IMR-90 (cell line): ENCODE measurements around the gene CALD1. TPM values are rescaled to one million over a fixed set of nuclear protein-coding genes. Genes with fewer than 3 reads are reported as not detected.

Source experiments
- ATAC-seq: fragments of 200-7000 bp; cut with Tn5 transposase; 2 replicates; pipeline ENCODE4 v1.9.1; 2020; ENCODE audit warnings: low read depth, mild to moderate bottlenecking, moderate library complexity
- BruUV-seq: library from RNA; stranded (reverse); fragments of 400-500 nt; replicated peaks from 2 replicates; lab custom pipeline; 2021; lab: Mats Ljungman, UMichigan
- CTCF ChIA-PET: fragments of 300-600 bp; formaldehyde crosslinking; extraction: SDS; loops from one replicate; lab custom pipeline; 2021; ENCODE audit warnings: antibody characterized with exemption; lab: Yijun Ruan, JAX
- POLR2A ChIA-PET: fragments of 300-600 bp; sonication (Branson Sonifier 250); formaldehyde crosslinking; loops from one replicate; lab custom pipeline; 2022; ENCODE audit warnings: antibody characterized with exemption; ENCODE audit not compliant: unreplicated experiment; lab: Charles Lee
- DNase-seq: peaks from one replicate; pipeline ENCODE4 v3.0.0; 2013
- H2AFZ ChIP-seq: replicated peaks from 2 replicates; pipeline ENCODE3; 2013; ENCODE audit warnings: low read length, mild to moderate bottlenecking; ENCODE audit not compliant: poor library complexity
- H2AK5ac ChIP-seq: 2 replicates; pipeline ENCODE4 v1.6.1; 2013; ENCODE audit warnings: low read depth, low read length, inconsistent platforms
- H2AK9ac ChIP-seq: replicated peaks from 2 replicates; pipeline ENCODE3; 2013; ENCODE audit warnings: mild to moderate bottlenecking, low read depth, low read length, moderate library complexity; ENCODE audit not compliant: poor library complexity
- H2BK120ac ChIP-seq: 2 replicates; pipeline ENCODE4 v1.6.1; 2013; ENCODE audit warnings: low read depth, low read length, inconsistent platforms
- H2BK15ac ChIP-seq: 3 replicates; pipeline ENCODE4 v1.6.1; 2013; ENCODE audit warnings: low read depth, low read length, inconsistent platforms
- H2BK20ac ChIP-seq: 2 replicates; pipeline ENCODE4 v1.6.1; 2013; ENCODE audit warnings: low read depth, mild to moderate bottlenecking, inconsistent platforms, low read length, moderate library complexity
- H2BK5ac ChIP-seq: 2 replicates; pipeline ENCODE4 v1.6.1; 2013; ENCODE audit warnings: mild to moderate bottlenecking, low read depth, low read length, inconsistent platforms; ENCODE audit not compliant: poor library complexity, severe bottlenecking
- H3K14ac ChIP-seq: replicated peaks from 2 replicates; pipeline ENCODE4 v1.6.1; 2013; ENCODE audit warnings: low read depth, low read length, inconsistent platforms
- H3K18ac ChIP-seq: 2 replicates; pipeline ENCODE4 v1.6.1; 2013; ENCODE audit warnings: low read depth, low read length, control low read depth
- H3K23ac ChIP-seq: 2 replicates; pipeline ENCODE4 v1.6.1; 2013; ENCODE audit warnings: low read depth, low read length, inconsistent platforms
- H3K27ac ChIP-seq: 2 replicates; pipeline ENCODE4 v1.5.1; 2013; ENCODE audit warnings: mild to moderate bottlenecking, control low read depth, low read length; ENCODE audit not compliant: insufficient read depth
- H3K27me3 ChIP-seq: 2 replicates; pipeline ENCODE4 v1.6.1; 2013; ENCODE audit warnings: low read length; ENCODE audit not compliant: control insufficient read depth, insufficient read depth
- H3K36me3 ChIP-seq: 2 replicates; pipeline ENCODE4 v1.6.1; 2013; ENCODE audit warnings: low read length, mixed read lengths; ENCODE audit not compliant: control insufficient read depth, insufficient read depth
- H3K4ac ChIP-seq: 2 replicates; pipeline ENCODE4 v1.6.1; 2013; ENCODE audit warnings: low read depth, low read length, inconsistent platforms
- H3K4me1 ChIP-seq: 2 replicates; pipeline ENCODE4 v1.6.1; 2013; ENCODE audit warnings: low read length, mixed read lengths; ENCODE audit not compliant: control insufficient read depth, insufficient read depth
- H3K4me2 ChIP-seq: 2 replicates; pipeline ENCODE4 v1.6.1; 2013; ENCODE audit warnings: low read depth, mild to moderate bottlenecking, control low read depth, low read length, moderate library complexity
- H3K4me3 ChIP-seq: 2 replicates; pipeline ENCODE4 v1.5.1; 2013; ENCODE audit warnings: low read depth, mild to moderate bottlenecking, control low read depth, low read length, moderate library complexity; ENCODE audit not compliant: insufficient read depth
- H3K56ac ChIP-seq: 2 replicates; pipeline ENCODE4 v1.6.1; 2013; ENCODE audit warnings: low read length, inconsistent platforms; ENCODE audit not compliant: insufficient read depth; ENCODE audit errors: extremely low read depth
- H3K79me1 ChIP-seq, 2 experiments: 2 replicates each; pipeline ENCODE4 v1.6.1; 2013; ENCODE audit warnings: low read length in 2 of 2, inconsistent platforms in 1 of 2, low read depth in 1 of 2
- H3K9ac ChIP-seq: 2 replicates; pipeline ENCODE4 v1.6.1; 2013; ENCODE audit warnings: low read depth, low read length, control low read depth
- H3K9me1 ChIP-seq: 2 replicates; pipeline ENCODE4 v1.6.1; 2013; ENCODE audit warnings: low read length, inconsistent platforms; ENCODE audit not compliant: insufficient read depth
- H3K9me3 ChIP-seq: 2 replicates; pipeline ENCODE4 v1.6.1; 2013; ENCODE audit warnings: low read length; ENCODE audit not compliant: control insufficient read depth, insufficient read depth
- H4K20me1 ChIP-seq: 2 replicates; pipeline ENCODE4 v1.6.1; 2013; ENCODE audit warnings: low read length, inconsistent platforms; ENCODE audit not compliant: insufficient read depth
- H4K5ac ChIP-seq: 2 replicates; pipeline ENCODE4 v1.6.1; 2013; ENCODE audit warnings: mild to moderate bottlenecking, low read depth, low read length, control low read depth
- H4K8ac ChIP-seq, 2 experiments: 2 replicates each; pipeline ENCODE4 v1.6.1; 2013; ENCODE audit warnings: low read depth in 2 of 2, low read length in 2 of 2, control low read depth in 1 of 2, inconsistent platforms in 1 of 2
- H4K91ac ChIP-seq: 2 replicates; pipeline ENCODE4 v1.6.1; 2013; ENCODE audit warnings: low read depth, low read length, inconsistent platforms; ENCODE audit not compliant: insufficient read depth
- CEBPB ChIP-seq: IDR thresholded peaks from 2 replicates; pipeline ENCODE4 v1.6.1; 2012; ENCODE audit warnings: low read depth, low read length, improper control_type of control experiment
- MXI1 ChIP-seq: IDR thresholded peaks from 2 replicates; pipeline ENCODE4 v1.6.1; 2012; ENCODE audit warnings: low read depth, mild to moderate bottlenecking, low read length, moderate library complexity, borderline replicate concordance
- WGBS, 2 experiments: methylation state at CpG; one replicate each; pipeline versions ENCODE4 v1.1.5 to v1.1.7; 2013; ENCODE audit warnings: missing lambda C conversion rate in 2 of 2; ENCODE audit not compliant: insufficient read length in 1 of 2; ENCODE audit errors: extremely low coverage in 2 of 2; 5-methylcytosine and 5-hydroxymethylcytosine counted together
- dilution Hi-C: fragments of 300-500 bp; cut with HindIII; formaldehyde crosslinking; loops from one replicate; pipeline ENCODE4 v1.14.3; 2018; ENCODE audit warnings: low sequenced_read_pairs; ENCODE audit not compliant: unreplicated experiment
- in situ Hi-C: fragments of 300-500 bp; cut with MboI; formaldehyde crosslinking; loops from 3 replicates; pipeline ENCODE4 v1.14.3; 2019; ENCODE audit warnings: low sequenced_read_pairs, inconsistent platforms, mixed read lengths
- intact Hi-C: fragments of 100-400 bp; cut with micrococcal nuclease; formaldehyde crosslinking; loops from 2 replicates; pipeline ENCODE4 v1.10.0; 2022
- polyA plus RNA-seq, 3 experiments: library from polyadenylated mRNA; depleted of rRNA; stranded (reverse); fragments of >200 nt; gene quantifications; 2 replicates each; pipeline ENCODE4 v1.2.3, GENCODE V29; 2012; ENCODE audit warnings: low replicate concordance in 1 of 3
- total RNA-seq: library from RNA; depleted of rRNA; stranded (reverse); fragments of >200 nt; gene quantifications from 2 replicates; pipeline ENCODE4 v1.2.3, GENCODE V29; 2012

The CALD1 gene
- total and polyA plus RNA-seq, 2 of the 4 experiments (the other 2 are of a cell fraction): 375 to 487 TPM

GRCh38 chr7:134783294-134784069 lies 4.0 kb downstream of the CALD1 start:
- 0 out of 2 replicates have a peak overlapping the region, but pooled peaks have one; percentile 8 for H4K5ac ChIP-seq
- no peak overlapping the region for H3K4me3 ChIP-seq
- H2BK120ac ChIP-seq: no peak overlapping the region
- H2BK15ac ChIP-seq: no peak overlapping the region
- H3K23ac ChIP-seq: peak overlapping the region; percentile 96
- peaks cover 0 to 52% of the 10 kb centered on the region in 2 experiments; a peak in 2 of 4 replicates for H3K79me1 ChIP-seq
- H3K4me2 ChIP-seq: peak overlapping the region; percentile 90
- DNase-seq: no peak
- peak overlapping the region; percentile 86 for H3K14ac ChIP-seq
- no peak overlapping the region for H2BK20ac ChIP-seq
- H4K8ac ChIP-seq: peak overlapping the region in 1 of 2 experiments; percentile 29; a peak in 1 of 4 replicates
- peak overlapping the region; percentile 44; the same call in 1 of the 2 replicates for H3K4ac ChIP-seq
- no peaks in the 10 kb centered on the region for H3K9me3 ChIP-seq
- dilution Hi-C loops: no loop called here
- H4K91ac ChIP-seq: no peak overlapping the region
- peak overlapping the region; percentile 17; the same call in 1 of the 2 replicates for H3K27ac ChIP-seq
- no peak overlapping the region for H2AFZ ChIP-seq
- in situ Hi-C loops: no loop called here
- H2AK5ac ChIP-seq: peak overlapping the region; percentile 45; the same call in 1 of the 2 replicates
- TF ChIP-seq MXI1: no peak
- TF ChIP-seq CEBPB: peak; percentile 82
- peak overlapping the region; percentile 91 for H2BK5ac ChIP-seq
- H4K20me1 ChIP-seq: peaks cover 78% of the 10 kb centered on the region
- ChIA-PET POLR2A (interaction anchor here (0.6 to 2.7 kb wide), 6 partner anchors 15 to 93 kb away, joined by 3 to 15 read pairs (median 4); no protein-coding TSS in a partner anchor), CTCF (interaction anchor here (0.5 kb wide), 1 partner anchor 27 kb away, joined by 4 read pairs; no protein-coding TSS in a partner anchor)
- intact Hi-C loops: no loop called here
- peaks cover 25% of the 10 kb centered on the region for H3K4me1 ChIP-seq
- H3K18ac ChIP-seq: no peak overlapping the region
- WGBS, 2 experiments: 91% methylated on average over 6 of the region's 7 CpGs; no CpG with 5 or more reads in 1 of the 2 experiments
- H3K27me3 ChIP-seq: no peaks in the 10 kb centered on the region
- H3K36me3 ChIP-seq: peaks cover 22% of the 10 kb centered on the region
- H3K56ac ChIP-seq: no peak overlapping the region
- H3K9me1 ChIP-seq: peaks cover 34% of the 10 kb centered on the region
- no TSS peak for BruUV-seq
- peak overlapping the region; percentile 22; the same call in 1 of the 2 replicates for H3K9ac ChIP-seq
- peak overlapping the region; percentile 6 for H2AK9ac ChIP-seq
- no peak for ATAC-seq
